H1 (cell line): ENCODE data around the gene SLC23A2. TPM values are rescaled to one million over a fixed set of nuclear protein-coding genes. Genes with fewer than 3 reads are reported as not detected.

Experiments
- CTCF ChIA-PET: fragments of 300-600 bp; sonication (Branson Sonifier 250); formaldehyde crosslinking; loops from one replicate; lab custom pipeline; 2021; ENCODE audit not compliant: partially characterized antibody; lab: Charles Lee
- POLR2A ChIA-PET: fragments of 300-600 bp; sonication (Branson Sonifier 250); formaldehyde crosslinking; loops from one replicate; lab custom pipeline; 2021; ENCODE audit warnings: inconsistent platforms; ENCODE audit not compliant: partially characterized antibody; lab: Charles Lee
- DNase-seq, 2 experiments: peaks; one replicate each; pipeline versions ENCODE4 v3.0.0 to v3.0.0-alpha.2; 2010 to 2022; ENCODE audit warnings: low spot score in 2 of 2, low read depth in 1 of 2, mixed read lengths in 1 of 2
- FAIRE-seq: peaks from 2 replicates; lab custom pipeline; 2011; peaks lifted over from hg19 to GRCh38; lab: Jason Lieb, UNC
- H2AFZ ChIP-seq: 2 replicates; pipeline ENCODE4 v1.8.1; 2012; ENCODE audit warnings: low read length, inconsistent platforms
- H2AK5ac ChIP-seq: 2 replicates; pipeline ENCODE4 v1.6.1; 2013; ENCODE audit warnings: low read depth, low read length
- H2BK120ac ChIP-seq: replicated peaks from 2 replicates; pipeline ENCODE3; 2013; ENCODE audit warnings: low read depth, low read length, inconsistent platforms
- H2BK12ac ChIP-seq: 2 replicates; pipeline ENCODE4 v1.6.1; 2013; ENCODE audit warnings: low read depth, low read length
- H2BK15ac ChIP-seq: 2 replicates; pipeline ENCODE4 v1.6.1; 2013; ENCODE audit warnings: low read length
- H2BK20ac ChIP-seq: 2 replicates; pipeline ENCODE4 v1.6.1; 2013; ENCODE audit warnings: low read length
- H2BK5ac ChIP-seq: 2 replicates; pipeline ENCODE4 v1.6.1; 2013; ENCODE audit warnings: low read depth, low read length
- H3K14ac ChIP-seq: 2 replicates; pipeline ENCODE4 v1.6.1; 2013; ENCODE audit warnings: inconsistent platforms; ENCODE audit not compliant: insufficient read length
- H3K18ac ChIP-seq: 2 replicates; pipeline ENCODE4 v1.6.1; 2013; ENCODE audit warnings: low read length; ENCODE audit errors: extremely low read depth
- H3K23ac ChIP-seq: 2 replicates; pipeline ENCODE4 v1.6.1; 2013; ENCODE audit warnings: inconsistent platforms; ENCODE audit not compliant: insufficient read length
- H3K23me2 ChIP-seq: 2 replicates; pipeline ENCODE4 v1.6.1; 2013; ENCODE audit warnings: low read depth, low read length
- H3K27ac ChIP-seq: 2 replicates; pipeline ENCODE4 v1.6.1; 2011; ENCODE audit warnings: low read depth, low read length, inconsistent platforms
- H3K27me3 ChIP-seq, 4 experiments: replicated peaks in 1 of 4; 1 replicate in 1 of 4; 2 replicates in 3 of 4; pipeline versions ENCODE4 v1.6.1 to v1.8.1; 2011 to 2013; ENCODE audit warnings: low read length in 3 of 4, mild to moderate bottlenecking in 3 of 4, inconsistent platforms in 2 of 4, mixed read lengths in 2 of 4, moderate library complexity in 1 of 4; ENCODE audit not compliant: control insufficient read depth in 3 of 4, insufficient read depth in 3 of 4; ENCODE audit errors: extremely low read depth in 1 of 4
- H3K36me3 ChIP-seq, 4 experiments: 2 replicates each; pipeline versions ENCODE4 v1.6.1 to v1.8.1; 2011 to 2013; ENCODE audit warnings: mild to moderate bottlenecking in 4 of 4, low read length in 3 of 4, moderate library complexity in 2 of 4, control low read depth in 1 of 4, inconsistent platforms in 1 of 4; ENCODE audit not compliant: insufficient read depth in 4 of 4, control insufficient read depth in 2 of 4
- H3K4ac ChIP-seq: replicated peaks from 2 replicates; pipeline ENCODE3; 2013; ENCODE audit warnings: low read length, low read depth, mixed read lengths, inconsistent platforms; ENCODE audit not compliant: insufficient read length
- H3K4me1 ChIP-seq, 4 experiments: replicated peaks in 1 of 4; 1 replicate in 1 of 4; 2 replicates in 3 of 4; pipeline versions ENCODE4 v1.6.1 to v1.8.1; 2011 to 2013; ENCODE audit warnings: low read length in 3 of 4, inconsistent platforms in 2 of 4, mixed read lengths in 1 of 4; ENCODE audit not compliant: insufficient read depth in 4 of 4, control insufficient read depth in 3 of 4
- H3K4me2 ChIP-seq, 2 experiments: 2 replicates each; pipeline versions ENCODE4 v1.6.1 to v1.8.1; 2011 to 2013; ENCODE audit warnings: low read depth in 2 of 2, low read length in 2 of 2, control low read depth in 1 of 2, inconsistent platforms in 1 of 2, mild to moderate bottlenecking in 1 of 2; ENCODE audit not compliant: insufficient read depth in 1 of 2
- H3K4me3 ChIP-seq, 4 experiments: fragments of 200-600, 300-600 bp in 1 of 4; sonication (generic), shearing (Covaris generic), sonication (Bioruptor Twin) in 1 of 4; 2 replicates each; pipeline versions ENCODE4 v1.5.1 to v1.8.1; 2011 to 2016; ENCODE audit warnings: low read length in 4 of 4, low read depth in 3 of 4, control low read depth in 2 of 4, inconsistent platforms in 2 of 4, mild to moderate bottlenecking in 2 of 4, mixed read lengths in 1 of 4, moderate library complexity in 1 of 4; ENCODE audit not compliant: insufficient read depth in 2 of 4; ENCODE audit errors: extremely low read depth in 1 of 4
- H3K56ac ChIP-seq: replicated peaks from 2 replicates; pipeline ENCODE3; 2013; ENCODE audit warnings: low read depth, mild to moderate bottlenecking, mixed read lengths, low read length, inconsistent platforms; ENCODE audit not compliant: insufficient read length
- H3K79me1 ChIP-seq: 2 replicates; pipeline ENCODE4 v1.6.1; 2013; ENCODE audit warnings: low read depth, low read length, control low read depth
- H3K79me2 ChIP-seq, 2 experiments: 2 replicates each; pipeline versions ENCODE4 v1.6.1 to v1.8.1; 2012 to 2013; ENCODE audit warnings: low read length in 2 of 2, mild to moderate bottlenecking in 2 of 2, inconsistent platforms in 1 of 2; ENCODE audit not compliant: insufficient read depth in 2 of 2, control insufficient read depth in 1 of 2
- H3K9ac ChIP-seq, 4 experiments: replicated peaks in 1 of 4; 1 replicate in 1 of 4; 2 replicates in 3 of 4; pipeline versions ENCODE4 v1.6.1 to v1.8.1; 2011 to 2013; ENCODE audit warnings: low read depth in 3 of 4, low read length in 3 of 4, control low read depth in 2 of 4, mild to moderate bottlenecking in 2 of 4, moderate library complexity in 2 of 4, inconsistent platforms in 1 of 4; ENCODE audit errors: extremely low read depth in 1 of 4
- H3K9me3 ChIP-seq, 2 experiments: 2 replicates each; pipeline versions ENCODE4 v1.6.1 to v1.8.1; 2012 to 2013; ENCODE audit warnings: mild to moderate bottlenecking in 2 of 2, moderate library complexity in 2 of 2, control low read depth in 1 of 2, inconsistent platforms in 1 of 2, low read depth in 1 of 2, low read length in 1 of 2, mixed read lengths in 1 of 2; ENCODE audit not compliant: insufficient read depth in 2 of 2
- H4K20me1 ChIP-seq, 2 experiments: replicated peaks in 1 of 2; 2 replicates each; pipeline versions ENCODE3 to v1.8.1; 2011 to 2013; ENCODE audit warnings: inconsistent platforms in 2 of 2, low read length in 2 of 2, mild to moderate bottlenecking in 1 of 2; ENCODE audit not compliant: insufficient read depth in 2 of 2, control insufficient read depth in 1 of 2
- H4K5ac ChIP-seq: 2 replicates; pipeline ENCODE4 v1.6.1; 2013; ENCODE audit warnings: low read length, low read depth, mixed read lengths, inconsistent platforms; ENCODE audit not compliant: insufficient read length
- H4K8ac ChIP-seq: 2 replicates; pipeline ENCODE4 v1.8.0; 2013; ENCODE audit warnings: mild to moderate bottlenecking, moderate library complexity, low read length, inconsistent platforms; ENCODE audit not compliant: insufficient read depth; ENCODE audit errors: extremely low read depth
- H4K91ac ChIP-seq: replicated peaks from 2 replicates; pipeline ENCODE3; 2013; ENCODE audit warnings: low read length, mixed read lengths, inconsistent platforms; ENCODE audit not compliant: insufficient read length
- ASH2L ChIP-seq: fragments of 200-600, 300-600 bp; sonication (generic); IDR thresholded peaks from one replicate; pipeline ENCODE4 v1.7.1; 2017; ENCODE audit warnings: low read length
- ATF3 ChIP-seq: IDR thresholded peaks from 2 replicates; pipeline ENCODE4 v1.6.1; 2011; ENCODE audit warnings: low read depth, mild to moderate bottlenecking, low read length; ENCODE audit not compliant: insufficient read depth
- BACH1 ChIP-seq: IDR thresholded peaks from 2 replicates; pipeline ENCODE4 v1.6.1; 2012; ENCODE audit warnings: low read length, improper control_type of control experiment
- CHD1 ChIP-seq: IDR thresholded peaks from 2 replicates; pipeline ENCODE4 v1.6.1; 2012; ENCODE audit warnings: low read depth, low read length, improper control_type of control experiment
- CHD2 ChIP-seq: IDR thresholded peaks from 2 replicates; pipeline ENCODE4 v1.6.1; 2012; ENCODE audit warnings: low read length, improper control_type of control experiment
- CREB1 ChIP-seq: IDR thresholded peaks from 2 replicates; pipeline ENCODE4 v1.6.1; 2012; ENCODE audit warnings: inconsistent platforms
- EZH2 ChIP-seq: fragments of 200-600 bp; sonication (generic); IDR thresholded peaks from 2 replicates; pipeline ENCODE4 v1.7.1; 2012; ENCODE audit warnings: low read depth, mild to moderate bottlenecking, moderate library complexity, low read length, inconsistent platforms; ENCODE audit not compliant: severe bottlenecking
- HDAC2 ChIP-seq, 2 experiments: fragments of 300-600 bp in 1 of 2; sonication (generic) in 1 of 2; IDR thresholded peaks; 2 replicates each; pipeline ENCODE4 v1.6.1; 2011 to 2012; ENCODE audit warnings: low read depth in 2 of 2, low read length in 2 of 2, mild to moderate bottlenecking in 2 of 2, moderate library complexity in 2 of 2, borderline replicate concordance in 1 of 2, inconsistent platforms in 1 of 2
- JUN ChIP-seq: IDR thresholded peaks from 2 replicates; pipeline ENCODE4 v1.6.1; 2011; ENCODE audit warnings: low read depth, mild to moderate bottlenecking, improper control_type of control experiment, low read length
- KDM4A ChIP-seq: IDR thresholded peaks from one replicate; pipeline ENCODE4 v1.7.1; 2012; ENCODE audit warnings: low read depth, mild to moderate bottlenecking, moderate library complexity, low read length, inconsistent platforms; ENCODE audit not compliant: severe bottlenecking
- NANOG ChIP-seq: IDR thresholded peaks from 2 replicates; pipeline ENCODE4 v1.6.1; 2011; ENCODE audit warnings: low read length, low read depth, mild to moderate bottlenecking, inconsistent platforms; ENCODE audit not compliant: insufficient read depth, poor library complexity, severe bottlenecking
- POLR2A ChIP-seq, 2 experiments: IDR thresholded peaks; 1 replicate in 1 of 2; 2 replicates in 1 of 2; pipeline ENCODE4 v1.6.1; 2011; ENCODE audit warnings: low read depth in 2 of 2, low read length in 2 of 2, mild to moderate bottlenecking in 2 of 2; ENCODE audit errors: control extremely low read depth in 1 of 2
- POLR2AphosphoS5 ChIP-seq: IDR thresholded peaks from 2 replicates; pipeline ENCODE4 v1.6.1; 2011; ENCODE audit warnings: low read depth, low read length
- SIRT6 ChIP-seq: IDR thresholded peaks from one replicate; pipeline ENCODE4 v1.7.1; 2012; ENCODE audit warnings: low read length, inconsistent platforms
- SP4 ChIP-seq: IDR thresholded peaks from 2 replicates; pipeline ENCODE4 v1.6.1; 2012; ENCODE audit warnings: low read length, inconsistent platforms
- WGBS, 2 experiments: shearing (Covaris generic) in 1 of 2; methylation state at CpG; one replicate each; pipeline versions ENCODE4 v1.1.6 to v1.1.7; 2013 to 2015; ENCODE audit warnings: low lambda C conversion rate in 2 of 2, mixed read lengths in 2 of 2, inconsistent platforms in 1 of 2, low coverage in 1 of 2, missing lambda C conversion rate in 1 of 2; ENCODE audit not compliant: insufficient replicate concordance in 2 of 2, insufficient coverage in 1 of 2, insufficient read length in 1 of 2; ENCODE audit errors: extremely low coverage in 1 of 2, missing lambda C conversion rate in 1 of 2; 5-methylcytosine and 5-hydroxymethylcytosine counted together
- polyA plus RNA-seq, 7 experiments: library from polyadenylated mRNA; depleted of rRNA in 3 of 7; stranded (reverse) in 5 of 7; unstranded in 2 of 7; fragments of >200 nt in 5 of 7; fragments of 200-250 nt in 2 of 7; gene quantifications; 1 replicate in 5 of 7; 2 replicates in 1 of 7; 4 replicates in 1 of 7; pipeline versions ENCODE4 v1.2.1 to v1.2.3, GENCODE V29; 2011 to 2013; ENCODE audit warnings: missing spikeins in 2 of 7, mixed read lengths in 2 of 7
- total RNA-seq: library from RNA; stranded (reverse); fragmentation: NEBNext Ultra II Directional; extraction: Animal tissue kit (Norgen Biotek cat#: 25700); gene quantifications from 2 replicates; pipeline ENCODE4 v1.2.1, GENCODE V29; 2021

The SLC23A2 gene
- total and polyA plus RNA-seq, 2 of the 8 experiments (the other 6 are each of a cell fraction or from before 2014, with no cell fraction given) = 17.0 to 18.6 TPM

- Histone ChIP-seq H2AFZ (no peak overlapping the region), H3K4me3 (no peak overlapping the region), H3K9me3 (no peaks in the 10 kb centered on the region), H3K27me3 (no peaks in the 10 kb centered on the region), H3K79me2 (no peaks in the 10 kb centered on the region), H4K8ac (no peak overlapping the region), H2BK120ac (no peak overlapping the region), H3K4me1 (no peaks in the 10 kb centered on the region), H3K23ac (no peak overlapping the region), H3K9ac (no peak overlapping the region), H3K23me2 (no peaks in the 10 kb centered on the region; the same call in 1 of the 2 replicates), H4K20me1 (no peaks in the 10 kb centered on the region), H3K4ac (no peak overlapping the region), H3K18ac (no peak overlapping the region), H2BK12ac (no peak overlapping the region), H2BK5ac (no peak overlapping the region), H2AK5ac (no peak overlapping the region), H3K36me3 (no peaks in the 10 kb centered on the region), H2BK20ac (no peak overlapping the region), H3K56ac (no peak overlapping the region), H2BK15ac (no peak overlapping the region), H4K5ac (no peak overlapping the region), H3K14ac (no peak overlapping the region), H3K4me2 (no peak overlapping the region), H3K79me1 (no peaks in the 10 kb centered on the region), H3K27ac (no peak overlapping the region), H4K91ac (no peak overlapping the region)
- ChIA-PET CTCF (interaction anchor here (1.0 kb wide), 1 partner anchor 92 kb away, joined by 3 read pairs; no protein-coding TSS in a partner anchor), POLR2A (no interaction called here)
- WGBS, 2 experiments = 92% methylated on average over 5 of the region's 5 CpGs; no CpG with 5 or more reads in 1 of the 2 experiments
- DNase-seq (peak in 1 of 2 experiments; percentile 23), FAIRE-seq (no peak)
- no peak for TF ChIP-seq BACH1
- no peak for TF ChIP-seq ASH2L
- TF ChIP-seq CREB1 = no peak
- no peak for TF ChIP-seq SIRT6
- no peak for TF ChIP-seq HDAC2 (IDR thresholded peaks at IDR 0.05; ENCODE audit: borderline replicate concordance in 1 of 2, low read depth in 2 of 2, low read length in 2 of 2)
- no peak for TF ChIP-seq SP4
- TF ChIP-seq ATF3 = no peak
- no peak for TF ChIP-seq POLR2AphosphoS5
- no peak for TF ChIP-seq EZH2
- no peak for TF ChIP-seq JUN
- no peak for TF ChIP-seq POLR2A (IDR thresholded peaks at IDR 0.05; ENCODE audit: control extremely low read depth in 1 of 2, low read depth in 2 of 2, low read length in 2 of 2)
- no peak for TF ChIP-seq CHD2
- TF ChIP-seq NANOG = no peak
- no peak for TF ChIP-seq KDM4A
- no peak for TF ChIP-seq CHD1
Measured at GRCh38 chr20:4850960-4851359, 150.3 kb downstream of the SLC23A2 start.
